Thyroid gland (tissue), 4 donors: ENCODE measurements around the gene ACTA2. TPM values are rescaled to one million over a fixed set of nuclear protein-coding genes. Genes with fewer than 3 reads are reported as not detected.

Source experiments
- DNase-seq, 2 donors: peaks; one replicate each; pipeline ENCODE4 v3.0.0-alpha.2; 2019
- H3K27ac ChIP-seq, 3 donors: fragments of 200-600 bp; sonication (generic); 1 replicate in 2 of 3; 2 replicates in 1 of 3; pipeline ENCODE4 v1.5.1; 2016 to 2019; ENCODE audit warnings: mild to moderate bottlenecking in 1 of 3, moderate library complexity in 1 of 3
- H3K27me3 ChIP-seq: fragments of 200-600 bp; sonication (generic); one replicate; pipeline ENCODE4 v1.5.1; 2019
- H3K36me3 ChIP-seq, 2 donors: fragments of 200-600 bp; sonication (generic); one replicate each; pipeline ENCODE4 v1.5.1; 2016 to 2019
- H3K4me1 ChIP-seq, 2 donors: fragments of 200-600 bp; sonication (generic); one replicate each; pipeline ENCODE4 v1.5.1; 2017 to 2019
- H3K4me3 ChIP-seq, 3 donors: fragments of 200-600 bp; sonication (generic); replicated peaks in 1 of 3; 1 replicate in 2 of 3; 2 replicates in 1 of 3; pipeline ENCODE4 v1.5.1; 2016; ENCODE audit warnings: mild to moderate bottlenecking in 1 of 3
- H3K9me3 ChIP-seq: fragments of 200-600 bp; sonication (generic); one replicate; pipeline ENCODE4 v1.5.1; 2017
- CTCF ChIP-seq, 6 experiments: fragments of 200-600 bp in 3 of 6; fragments of 450-650 bp in 3 of 6; sonication (generic) in 3 of 6; IDR thresholded peaks; one replicate each; pipeline ENCODE4 v1.5.1; 2016 to 2019; ENCODE audit warnings: antibody characterized with exemption in 6 of 6, mild to moderate bottlenecking in 2 of 6, inconsistent platforms in 1 of 6, moderate library complexity in 1 of 6
- POLR2A ChIP-seq, 2 donors: fragments of 450-650 bp; IDR thresholded peaks; one replicate each; pipeline ENCODE4 v1.6.1; 2017; ENCODE audit warnings: antibody characterized with exemption in 2 of 2, mild to moderate bottlenecking in 2 of 2, moderate library complexity in 1 of 2
- WGBS, 2 donors: methylation state at CpG; one replicate each; pipeline ENCODE4 v1.1.5; 2017; 5-methylcytosine and 5-hydroxymethylcytosine counted together
- intact Hi-C: fragments of 100-400 bp; cut with DNase I; formaldehyde crosslinking; loops from one replicate; pipeline ENCODE4 v1.15.1; 2023
- small RNA-seq: library from RNA; depleted of rRNA; stranded (forward); fragments of <200 nt; gene quantifications from one replicate; pipeline ENCODE3, GENCODE V24; 2016
- total RNA-seq, 4 donors: library from RNA; depleted of rRNA; stranded (reverse); fragments of >200 nt; gene quantifications; one replicate each; pipeline ENCODE4 v1.2.3, GENCODE V29; 2016

The ACTA2 gene
- total RNA-seq, 4 donors from 2014 or later, result 61.5 to 173 (median 72.2) TPM

GRCh38 chr10:88890681-88891381, 61.7 kb downstream of the ACTA2 start:
- H3K4me1 ChIP-seq, result no peaks in the 10 kb centered on the region
- no peak overlapping the region for H3K4me3 ChIP-seq
- intact Hi-C loops, result no loop called here
- TF ChIP-seq CTCF (IDR thresholded peaks at IDR 0.05) (no peak), POLR2A (IDR thresholded peaks at IDR 0.05) (no peak)
- no peak for DNase-seq
- no peaks in the 10 kb centered on the region for H3K36me3 ChIP-seq
- no peaks in the 10 kb centered on the region for H3K27me3 ChIP-seq
- WGBS, 2 donors, result 92 to 97% methylated on average over 4 of the region's 4 CpGs
- H3K9me3 ChIP-seq, result no peaks in the 10 kb centered on the region
- no peak overlapping the region for H3K27ac ChIP-seq

GRCh38 chr10:88889559-88890337, 62.8 kb downstream of the ACTA2 start:
- H3K9me3 ChIP-seq, result no peaks in the 10 kb centered on the region
- no peaks in the 10 kb centered on the region for H3K27me3 ChIP-seq
- H3K4me3 ChIP-seq, result no peak overlapping the region
- H3K27ac ChIP-seq, result no peak overlapping the region
- no peak for DNase-seq
- intact Hi-C loops, result no loop called here
- TF ChIP-seq CTCF (IDR thresholded peaks at IDR 0.05), result no peak
- no peak for TF ChIP-seq POLR2A (IDR thresholded peaks at IDR 0.05)
- H3K4me1 ChIP-seq, result no peaks in the 10 kb centered on the region
- 90 to 97% methylated on average over 1 of the region's 1 CpG for WGBS, 2 donors
- no peaks in the 10 kb centered on the region for H3K36me3 ChIP-seq

- no peaks in the 10 kb centered on the region for H3K36me3 ChIP-seq
- H3K27me3 ChIP-seq, result no peaks in the 10 kb centered on the region
- no peak overlapping the region for H3K4me3 ChIP-seq
- DNase-seq, result no peak
- intact Hi-C loops, result no loop called here
- no peaks in the 10 kb centered on the region for H3K9me3 ChIP-seq
- H3K27ac ChIP-seq, result no peak overlapping the region
- no peak for TF ChIP-seq CTCF (IDR thresholded peaks at IDR 0.05)
- H3K4me1 ChIP-seq, result no peaks in the 10 kb centered on the region
Measured at GRCh38 chr10:88888810-88889445, 63.6 kb downstream of the ACTA2 start.

- TF ChIP-seq CTCF (IDR thresholded peaks at IDR 0.05) (no peak), POLR2A (IDR thresholded peaks at IDR 0.05) (no peak)
- intact Hi-C loops, result no loop called here
- no peak for DNase-seq
- Histone ChIP-seq H3K9me3 (no peaks in the 10 kb centered on the region), H3K36me3 (no peaks in the 10 kb centered on the region), H3K4me1 (no peaks in the 10 kb centered on the region), H3K4me3 (no peak overlapping the region), H3K27ac (no peak overlapping the region), H3K27me3 (no peaks in the 10 kb centered on the region)
Measured at GRCh38 chr10:88886557-88886956, 66.0 kb downstream of the ACTA2 start.

Small RNA genes lying within 50 kb of the gene (small RNA-seq; reads per million reads assigned to genes)
- gene RF02116, result not detected

Other genes starting within 250 kb of the ACTA2 start
- not detected for gene LIPK, start 246.5 kb downstream of the ACTA2 start, total RNA-seq
- not detected for gene LIPN, start 192.8 kb downstream of the ACTA2 start, total RNA-seq
- not detected for gene LIPM, start 150.0 kb downstream of the ACTA2 start, total RNA-seq
- gene ANKRD22, start 100.9 kb downstream of the ACTA2 start, total RNA-seq, result not detected
- gene STAMBPL1, start 72.5 kb downstream of the ACTA2 start, total RNA-seq, result 1 to 10 TPM in 3 of 4 donors, under 1 TPM in 1; 0.63 to 6.2 (median 5.7) TPM
- 10 to 100 TPM in 3 of 4 donors, 1 to 10 TPM in 1; 9.4 to 34.1 (median 17.4) TPM for gene FAS, start 38.0 kb upstream of the ACTA2 start, total RNA-seq